22Rv1 (cell line): ENCODE measurements around the gene LYPD6B.

ENCODE experiments used
- CTCF ChIP-seq: fragments of 450-650 bp; IDR thresholded peaks from 2 replicates; pipeline ENCODE4 v1.5.1; 2017; ENCODE audit warnings: mild to moderate bottlenecking
- ZFX ChIP-seq: fragments of 450-650 bp; IDR thresholded peaks from 2 replicates; pipeline ENCODE4 v1.6.1; 2017; ENCODE audit warnings: antibody characterized with exemption, borderline replicate concordance

- no peak for TF ChIP-seq CTCF
- no peak for TF ChIP-seq ZFX
Observed at GRCh38 chr2:149170156-149170555, 131.7 kb downstream of the LYPD6B start.
